ENCODE measurements around the gene FAM227A. TPM values are rescaled to one million over a fixed set of nuclear protein-coding genes. Genes with fewer than 3 reads are reported as not detected.

Gene FAM227A
- total RNA-seq, 1 donor from 2014 or later = 0.22 TPM

DNA sequence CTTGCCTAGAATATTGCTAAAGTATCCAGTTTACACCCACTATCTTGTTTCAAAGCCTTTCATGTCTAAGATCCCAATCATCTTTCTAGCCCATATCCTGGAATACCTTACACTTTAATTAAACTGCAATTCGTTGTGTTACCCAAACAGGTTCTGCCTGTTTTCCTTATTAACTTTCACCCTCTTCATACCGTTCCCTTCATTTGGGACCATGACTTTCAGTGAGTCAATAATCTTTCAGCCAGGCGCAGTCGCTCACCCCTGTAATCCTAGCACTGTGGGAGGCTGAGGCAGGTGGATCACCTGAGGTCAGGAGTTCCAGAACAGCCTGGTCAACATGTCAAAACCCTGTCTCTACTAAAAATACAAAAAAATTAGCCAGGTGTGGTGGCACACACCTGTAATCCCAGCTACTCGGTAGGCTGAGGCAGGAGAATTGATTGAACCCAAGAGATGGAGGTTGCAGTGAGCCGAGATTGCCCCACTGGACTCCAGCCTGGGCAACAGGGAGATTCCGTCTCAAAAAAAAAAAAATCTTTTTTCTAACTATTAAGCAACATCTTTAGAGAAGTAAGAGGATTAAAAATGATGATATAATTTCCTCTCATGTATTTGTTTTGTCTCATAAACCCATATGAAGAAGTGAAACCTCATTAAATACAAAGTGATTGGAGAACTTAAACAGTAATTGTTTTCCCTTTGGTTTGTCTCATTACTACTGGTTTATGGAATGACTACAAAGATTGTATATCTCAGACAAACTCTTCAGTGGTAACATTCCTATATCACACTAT is 106.9 kb downstream of the FAM227A start:
- DNase-seq (ENCODE audit: low spot score) = no peak

GRCh38 chr22:38540701-38541100 is 115.5 kb downstream of the FAM227A start:
- DNase-seq (ENCODE audit: low spot score) = no peak

DNA sequence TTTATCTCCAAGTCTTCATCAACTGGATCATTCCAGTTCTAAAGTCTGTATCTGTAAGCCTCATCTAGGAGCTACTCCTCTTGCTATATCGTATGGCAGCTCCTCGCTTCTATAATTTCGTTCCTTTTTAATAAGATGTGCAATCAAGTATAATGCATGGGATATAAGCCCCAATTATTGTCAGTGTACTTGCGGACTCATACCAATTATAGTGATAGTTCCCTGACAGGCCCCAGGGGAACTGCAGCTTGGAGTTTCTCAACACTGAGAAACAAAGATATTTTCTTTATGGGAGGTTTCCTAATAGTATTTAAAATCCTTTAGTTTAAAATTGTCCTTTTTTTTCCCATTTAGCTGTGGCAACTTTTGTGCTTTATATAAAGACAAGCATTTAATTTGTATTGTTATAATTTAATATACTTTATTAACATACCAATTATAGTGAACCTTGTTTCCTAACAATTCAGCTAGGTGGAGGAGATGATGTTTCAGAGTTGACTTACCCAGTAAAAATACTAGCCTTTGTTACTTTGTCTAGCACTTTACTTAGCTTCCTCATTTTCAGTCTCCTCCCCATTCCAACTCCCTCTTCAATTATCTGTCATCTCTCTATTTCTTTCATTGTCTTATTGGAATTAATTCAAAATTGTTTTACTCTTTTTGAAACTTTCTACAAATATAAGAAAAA is 124.8 kb downstream of the FAM227A start:
- no peak for DNase-seq (ENCODE audit: low spot score)

Other genes starting within 250 kb of the FAM227A start
- gene KCNJ4, start 201.2 kb downstream of the FAM227A start, total RNA-seq = not detected
- 19.0 TPM for gene KDELR3, start 188.3 kb downstream of the FAM227A start, total RNA-seq
- 280 TPM for gene DDX17, start 150.1 kb downstream of the FAM227A start, total RNA-seq
- gene DMC1, start 86.2 kb downstream of the FAM227A start, total RNA-seq = 0.22 TPM
- 18.9 TPM for gene CBY1, start 246 bp upstream of the FAM227A start, total RNA-seq
- 71.1 TPM for gene TOMM22, start 25.6 kb upstream of the FAM227A start, total RNA-seq
- gene JOSD1, start 44.6 kb upstream of the FAM227A start, total RNA-seq = 53.8 TPM
- 40.4 TPM for gene GTPBP1, start 49.6 kb upstream of the FAM227A start, total RNA-seq
- gene SUN2, start 99.6 kb upstream of the FAM227A start, total RNA-seq = 286 TPM
- gene DNAL4, start 137.8 kb upstream of the FAM227A start, total RNA-seq = 7.2 TPM
- gene NPTXR, start 187.6 kb upstream of the FAM227A start, total RNA-seq = 5.5 TPM
- 57.4 TPM for gene CBX6, start 215.8 kb upstream of the FAM227A start, total RNA-seq

Data from mesenteric fat pad (tissue), 1 donor.